ENCODE data around the gene MICALL1.

MICALL1 gene

DNA sequence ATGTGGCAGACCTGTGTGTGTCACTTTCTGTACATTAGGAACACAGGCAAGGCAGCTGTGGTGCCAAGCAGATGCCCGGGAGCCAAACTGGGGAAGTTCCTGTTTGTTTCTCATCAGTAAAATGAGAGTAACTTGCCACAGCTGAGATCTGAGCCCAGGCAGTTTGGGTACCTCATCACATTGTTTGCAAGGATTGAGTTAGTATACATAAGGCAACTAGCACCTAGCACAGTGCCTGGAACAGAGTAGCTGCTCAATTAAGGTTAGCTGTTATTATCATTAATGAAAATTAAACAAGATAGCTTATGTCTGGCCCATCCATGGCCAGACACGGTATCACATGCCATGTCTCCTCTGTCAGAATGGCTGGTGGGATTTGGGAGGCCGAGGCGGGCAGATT, 70.5 kb downstream of the MICALL1 start:
- in situ Hi-C loops (cut with MboI; ENCODE audit: low pct_unique_long_range_greater_than_20kb, low sequenced_read_pairs, unreplicated experiment): no loop called here
- TF ChIP-seq, protein P1, sequence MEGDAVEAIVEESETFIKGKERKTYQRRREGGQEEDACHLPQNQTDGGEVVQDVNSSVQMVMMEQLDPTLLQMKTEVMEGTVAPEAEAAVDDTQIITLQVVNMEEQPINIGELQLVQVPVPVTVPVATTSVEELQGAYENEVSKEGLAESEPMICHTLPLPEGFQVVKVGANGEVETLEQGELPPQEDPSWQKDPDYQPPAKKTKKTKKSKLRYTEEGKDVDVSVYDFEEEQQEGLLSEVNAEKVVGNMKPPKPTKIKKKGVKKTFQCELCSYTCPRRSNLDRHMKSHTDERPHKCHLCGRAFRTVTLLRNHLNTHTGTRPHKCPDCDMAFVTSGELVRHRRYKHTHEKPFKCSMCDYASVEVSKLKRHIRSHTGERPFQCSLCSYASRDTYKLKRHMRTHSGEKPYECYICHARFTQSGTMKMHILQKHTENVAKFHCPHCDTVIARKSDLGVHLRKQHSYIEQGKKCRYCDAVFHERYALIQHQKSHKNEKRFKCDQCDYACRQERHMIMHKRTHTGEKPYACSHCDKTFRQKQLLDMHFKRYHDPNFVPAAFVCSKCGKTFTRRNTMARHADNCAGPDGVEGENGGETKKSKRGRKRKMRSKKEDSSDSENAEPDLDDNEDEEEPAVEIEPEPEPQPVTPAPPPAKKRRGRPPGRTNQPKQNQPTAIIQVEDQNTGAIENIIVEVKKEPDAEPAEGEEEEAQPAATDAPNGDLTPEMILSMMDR (IDR thresholded peaks at IDR 0.05; ENCODE audit: extremely low read depth, insufficient read depth, missing control alignments): no peak

DNA sequence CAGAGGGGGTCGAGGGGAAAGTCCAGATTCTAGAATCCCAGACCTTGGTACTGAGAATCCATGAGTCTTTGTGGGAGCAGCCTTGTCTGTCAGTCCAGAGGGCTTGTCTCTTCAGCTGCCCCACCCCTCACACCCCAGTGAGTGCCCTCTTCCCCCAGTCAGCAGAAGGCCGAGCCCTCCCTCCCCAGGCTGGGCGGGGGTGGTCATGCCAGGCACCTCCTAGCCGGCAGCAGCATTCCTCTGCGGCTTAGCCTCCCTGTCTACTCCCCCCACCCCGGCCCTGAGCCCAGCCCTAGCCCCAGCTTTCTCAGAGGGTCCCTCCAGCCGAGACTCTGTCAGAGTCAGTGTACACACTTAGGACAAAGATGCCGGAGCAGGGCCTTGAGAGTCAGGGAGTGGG, 73.7 kb downstream of the MICALL1 start:
- TF ChIP-seq, protein P1 (IDR thresholded peaks at IDR 0.05; ENCODE audit: extremely low read depth, insufficient read depth, missing control alignments): no peak
- DNase-seq (ENCODE audit: low spot score): no peak
- in situ Hi-C loops (cut with MboI; ENCODE audit: low pct_unique_long_range_greater_than_20kb, low sequenced_read_pairs, unreplicated experiment): no loop called here

More for the DNA sequence above, 70.5 kb downstream of the MICALL1 start:
- no peak for DNase-seq (ENCODE audit: low spot score)

DNA sequence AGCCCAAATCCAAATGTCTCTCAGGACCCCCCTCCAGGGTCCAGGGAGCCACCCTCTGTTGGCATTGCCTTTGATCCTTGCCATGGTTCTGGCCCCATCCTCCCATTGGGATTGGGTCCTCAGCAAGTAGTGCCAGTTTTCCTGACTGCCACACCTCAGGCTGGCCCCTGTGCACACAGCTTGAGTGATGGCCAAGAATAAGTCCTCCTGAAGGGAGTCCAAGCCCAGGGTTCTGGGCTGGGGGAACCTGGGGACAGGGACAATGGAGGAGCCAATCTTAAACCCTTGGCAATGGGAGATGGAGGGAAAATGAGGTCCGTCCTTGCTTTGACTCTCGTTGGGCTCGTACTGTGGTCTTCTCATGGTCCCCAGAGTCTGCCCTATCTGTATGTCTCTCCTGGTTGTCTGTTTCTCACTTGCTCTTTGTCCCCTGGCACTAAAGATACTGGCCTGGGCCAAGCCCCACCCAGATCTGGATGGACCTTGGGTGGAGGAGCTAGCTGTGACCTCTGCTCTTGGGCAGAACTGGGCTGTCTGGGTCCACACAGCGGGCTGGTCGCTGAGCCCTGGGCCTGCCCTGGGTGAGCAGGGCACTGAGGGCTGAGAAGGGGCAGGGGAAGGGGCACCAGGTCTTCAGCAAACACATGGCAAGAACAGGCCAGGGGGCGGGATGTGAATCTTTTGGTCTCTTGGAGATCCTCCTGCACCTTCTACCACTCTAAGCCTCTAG, 75.3 kb downstream of the MICALL1 start:
- TF ChIP-seq, protein P1 (IDR thresholded peaks at IDR 0.05; ENCODE audit: extremely low read depth, insufficient read depth, missing control alignments): no peak
- in situ Hi-C loops (cut with MboI; ENCODE audit: low pct_unique_long_range_greater_than_20kb, low sequenced_read_pairs, unreplicated experiment): no loop called here
- DNase-seq (ENCODE audit: low spot score): no peak

DNA sequence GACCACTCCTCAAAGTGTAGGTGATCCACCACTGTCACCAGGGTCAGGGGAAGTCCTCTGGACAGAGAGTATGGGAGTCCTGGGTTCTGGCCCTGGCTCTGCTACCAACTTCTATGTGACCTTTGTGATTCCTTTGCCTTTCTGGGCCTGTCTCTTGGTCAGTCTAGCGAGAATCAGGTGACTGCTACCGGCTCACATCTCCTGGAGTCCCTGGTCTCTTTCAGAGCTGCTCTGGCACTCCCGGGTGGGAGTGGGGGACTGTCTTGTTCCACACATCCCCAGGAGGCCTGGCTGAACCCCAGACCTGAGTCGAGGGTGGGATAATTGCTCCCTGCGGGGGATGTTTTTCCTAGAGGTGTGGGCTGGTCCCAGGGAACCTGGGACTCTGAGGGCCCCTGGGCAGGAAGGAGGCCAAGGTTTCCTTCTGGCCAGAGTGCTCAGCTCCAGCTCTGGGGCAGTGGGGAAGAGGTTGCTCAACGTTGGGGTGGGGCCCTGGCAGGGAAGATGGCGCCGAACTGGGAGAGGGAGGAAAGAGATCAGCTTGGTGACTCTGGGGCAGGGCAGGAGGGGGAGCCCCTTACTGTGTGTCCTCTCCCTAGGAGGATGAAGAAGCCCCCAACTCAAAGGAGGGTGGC, 76.2 kb downstream of the MICALL1 start:
- no peak for DNase-seq (ENCODE audit: low spot score)
- in situ Hi-C loops (cut with MboI; ENCODE audit: low pct_unique_long_range_greater_than_20kb, low sequenced_read_pairs, unreplicated experiment): no loop called here
- TF ChIP-seq, protein P1 (IDR thresholded peaks at IDR 0.05; ENCODE audit: extremely low read depth, insufficient read depth, missing control alignments): no peak

DNA sequence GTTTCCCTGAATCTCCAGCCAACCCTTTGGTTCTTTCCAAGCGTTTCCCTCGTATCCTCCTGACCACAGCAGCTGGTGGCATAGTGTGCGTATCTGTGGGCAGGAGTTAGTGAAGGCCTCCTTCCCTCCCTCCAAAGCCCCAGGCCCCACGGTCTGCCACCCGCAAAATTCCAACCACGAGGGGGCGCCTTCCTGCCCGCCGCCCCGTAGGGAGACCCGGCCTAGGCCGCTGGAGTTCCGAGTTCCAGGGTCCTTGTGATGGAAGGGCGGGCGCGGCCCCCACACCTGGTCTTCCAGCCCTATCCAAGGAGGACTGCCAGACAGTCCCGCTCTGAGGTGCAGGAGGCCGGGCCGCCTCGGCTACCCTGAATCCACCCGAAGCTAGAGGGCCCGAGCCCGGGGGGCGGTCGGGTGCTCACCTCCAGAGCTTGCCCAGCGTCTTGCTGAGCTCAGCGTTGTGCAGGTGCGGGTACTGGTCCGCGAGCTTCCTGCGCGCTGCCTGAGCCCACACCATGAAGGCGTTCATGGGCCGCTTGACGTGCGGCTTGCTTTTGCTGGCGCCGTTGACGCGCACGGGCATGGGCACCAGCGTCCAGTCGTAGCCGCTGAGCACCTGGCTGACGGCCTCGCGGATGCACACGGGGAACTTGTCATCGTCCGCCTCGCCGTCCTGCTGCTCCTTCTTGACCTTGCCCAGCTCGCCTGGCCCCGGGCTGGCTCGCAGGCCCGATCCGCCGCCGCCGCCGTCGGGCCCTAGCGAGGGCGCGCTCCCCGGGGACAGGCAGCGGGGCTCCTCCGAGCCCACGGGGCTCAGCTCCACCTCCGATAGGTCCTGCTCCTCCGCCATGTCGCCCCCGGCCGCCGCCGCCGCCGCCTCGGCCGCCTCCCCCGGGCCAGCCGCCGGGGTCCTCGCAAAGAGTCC, 77.1 kb downstream of the MICALL1 start:
- in situ Hi-C loops (cut with MboI; ENCODE audit: low pct_unique_long_range_greater_than_20kb, low sequenced_read_pairs, unreplicated experiment): no loop called here
- TF ChIP-seq, protein P1 (IDR thresholded peaks at IDR 0.05; ENCODE audit: extremely low read depth, insufficient read depth, missing control alignments): no peak
- no peak for DNase-seq (ENCODE audit: low spot score)
